ENCODE data around the gene PAGR1. TPM values are rescaled to one million over a fixed set of nuclear protein-coding genes. Genes with fewer than 3 reads are reported as not detected.
"Not testable (repeated sequence)": the region's sequence is repeated elsewhere in the genome, so short reads cannot be mapped to it uniquely, and the experiment has no call there.

Gene PAGR1
- total and polyA plus RNA-seq, 8 donors = 16.4 to 40.6 (median 29.0) TPM

DNA sequence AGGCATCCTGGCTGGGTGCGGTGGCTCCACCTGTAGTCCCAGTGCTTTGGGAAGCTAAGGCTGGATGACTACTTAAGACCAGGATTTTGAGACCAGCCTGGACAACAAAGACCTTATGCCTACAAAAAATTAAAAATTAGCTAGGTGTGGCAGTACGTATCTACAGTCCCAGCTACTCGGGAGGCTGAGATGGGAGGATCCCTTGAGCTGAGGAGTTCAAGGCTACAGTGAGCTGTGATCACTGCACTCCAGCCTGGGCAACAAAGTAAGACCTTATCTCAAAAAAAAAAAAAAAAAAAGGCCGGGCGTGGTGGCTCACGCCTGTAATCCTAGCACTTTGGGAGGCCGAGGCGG, 10.4 kb downstream of the PAGR1 start:
- no peak for TF ChIP-seq CTCF (IDR thresholded peaks at IDR 0.05)
- Histone ChIP-seq H3K36me3 (peaks cover 0 to 24% of the 10 kb centered on the region in 2 donors), H3K9me3 (no peaks in the 10 kb centered on the region), H3K27ac (peak overlapping the region; percentile 75 to 89), H3K4me3 (no peak overlapping the region), H3K4me1 (peaks cover 48 to 89% of the 10 kb centered on the region in 2 donors), H3K27me3 (no peaks in the 10 kb centered on the region)
- DNase-seq = no peak
- intact Hi-C loops (cut with DNase I) = no loop called here
- ATAC-seq = no peak

DNA sequence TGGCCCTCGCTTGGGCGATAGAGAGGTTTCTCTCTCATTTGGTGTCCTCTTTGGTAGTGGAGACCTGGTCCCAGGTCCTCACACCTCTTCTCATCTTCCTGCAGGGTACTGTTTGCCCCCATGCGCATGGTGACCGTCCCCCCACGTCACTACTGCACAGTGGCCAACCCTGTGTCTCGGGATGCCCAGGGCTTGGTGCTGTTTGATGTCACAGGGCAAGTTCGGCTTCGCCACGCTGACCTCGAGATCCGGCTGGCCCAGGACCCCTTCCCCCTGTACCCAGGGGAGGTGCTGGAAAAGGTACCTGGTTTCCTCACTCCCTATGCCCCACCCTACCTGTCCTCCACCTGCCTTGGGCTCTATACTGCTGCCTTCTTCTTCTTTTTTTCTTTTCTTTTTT, 14.8 kb downstream of the PAGR1 start:
- no peaks in the 10 kb centered on the region for H3K9me3 ChIP-seq
- H3K4me1 ChIP-seq = peaks cover 5 to 44% of the 10 kb centered on the region in 2 donors
- H3K4me3 ChIP-seq = no peak overlapping the region
- peaks cover 0 to 69% of the 10 kb centered on the region in 2 donors for H3K36me3 ChIP-seq
- DNase-seq (no peak), ATAC-seq (no peak)
- intact Hi-C loops (cut with DNase I) = no loop called here
- TF ChIP-seq CTCF (IDR thresholded peaks at IDR 0.05) = no peak
- H3K27ac ChIP-seq = no peak overlapping the region
- no peaks in the 10 kb centered on the region for H3K27me3 ChIP-seq

- Histone ChIP-seq H3K36me3 (peaks cover 0 to 76% of the 10 kb centered on the region in 2 donors), H3K27me3 (no peaks in the 10 kb centered on the region), H3K27ac (no peak overlapping the region), H3K4me1 (peaks cover 0 to 37% of the 10 kb centered on the region in 2 donors), H3K9me3 (no peaks in the 10 kb centered on the region), H3K4me3 (no peak overlapping the region)
- ATAC-seq (no peak), DNase-seq (no peak)
- TF ChIP-seq CTCF (IDR thresholded peaks at IDR 0.05) = no peak
- intact Hi-C loops (cut with DNase I) = no loop called here
These were observed 15.5 kb downstream of the PAGR1 start for GRCh38 chr16:29831490-29831889.

DNA sequence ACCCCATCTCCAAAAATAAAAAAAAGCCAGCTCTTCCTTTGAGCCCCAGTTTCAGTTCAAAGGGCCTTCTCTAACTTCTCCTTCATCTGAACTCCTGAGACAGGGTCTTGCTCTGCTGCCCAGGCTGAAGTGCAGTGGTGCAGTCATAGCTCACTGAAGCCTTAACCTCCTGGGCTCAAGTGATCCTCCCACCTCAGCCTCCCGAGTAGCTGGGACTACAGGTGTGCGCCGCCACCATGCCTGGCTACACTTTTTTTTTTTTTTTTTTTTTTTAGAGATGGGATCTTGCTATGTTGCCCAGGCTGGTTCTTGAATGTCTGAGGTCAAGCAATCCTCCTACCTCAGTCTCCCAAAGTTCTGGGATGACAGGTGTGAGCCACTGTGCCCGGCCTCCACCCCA, 17.3 kb downstream of the PAGR1 start:
- Histone ChIP-seq H3K36me3 (peaks cover 0 to 93% of the 10 kb centered on the region in 2 donors), H3K4me1 (peaks cover 0 to 20% of the 10 kb centered on the region in 2 donors)
- H3K27ac ChIP-seq; ATAC-seq; H3K4me3 ChIP-seq; intact Hi-C loops (cut with DNase I); H3K9me3 ChIP-seq; H3K27me3 ChIP-seq; DNase-seq: not testable (repeated sequence)

DNA sequence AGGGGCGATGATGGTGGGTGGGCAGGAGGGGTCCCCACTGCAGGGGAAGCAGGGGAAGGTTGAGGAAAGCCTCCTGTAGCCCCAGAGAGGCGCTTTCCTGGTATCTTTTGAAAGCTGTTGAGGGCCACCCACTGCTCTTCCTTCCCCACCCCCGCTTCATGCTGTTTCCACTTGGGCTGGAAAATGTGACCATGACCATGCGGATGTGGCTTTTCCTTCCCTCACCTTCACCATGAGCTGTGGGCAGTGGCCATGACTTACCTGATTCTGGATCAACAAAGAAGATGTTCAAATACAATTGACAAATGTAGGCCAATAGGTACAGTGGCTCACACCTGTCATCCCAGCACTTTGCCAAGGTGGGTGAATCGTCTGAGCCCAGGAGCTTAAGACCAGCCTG, 18.1 kb downstream of the PAGR1 start:
- Histone ChIP-seq H3K36me3 (peaks cover 0 to 97% of the 10 kb centered on the region in 2 donors), H3K27me3 (no peaks in the 10 kb centered on the region), H3K4me3 (no peak overlapping the region), H3K27ac (no peak overlapping the region), H3K4me1 (peaks cover 0 to 12% of the 10 kb centered on the region in 2 donors), H3K9me3 (no peaks in the 10 kb centered on the region)
- intact Hi-C loops (cut with DNase I) = no loop called here
- ATAC-seq (no peak), DNase-seq (no peak)
- no peak for TF ChIP-seq CTCF (IDR thresholded peaks at IDR 0.05)

- TF ChIP-seq CTCF (IDR thresholded peaks at IDR 0.05) = no peak
- DNase-seq (no peak), ATAC-seq (no peak)
- Histone ChIP-seq H3K9me3 (no peaks in the 10 kb centered on the region), H3K4me3 (no peak overlapping the region), H3K27me3 (no peaks in the 10 kb centered on the region), H3K4me1 (no peaks in the 10 kb centered on the region), H3K36me3 (peaks cover 0 to 100% of the 10 kb centered on the region in 2 donors), H3K27ac (no peak overlapping the region)
- intact Hi-C loops (cut with DNase I) = no loop called here
These were observed 20.0 kb downstream of the PAGR1 start for GRCh38 chr16:29835926-29836325.

Measured in left lung (tissue), 10 donors.